Kasumi-1 (cell line): ENCODE data around the gene TRPC6.
"Not testable (repeated sequence)": the region's sequence is repeated elsewhere in the genome, so short reads cannot be mapped to it uniquely, and the experiment has no call there.

ENCODE experiments used
- DNase-seq, 2 experiments: peaks; one replicate each; lab custom pipeline; 2025; lab: John Stamatoyannopoulos, UW

TRPC6 gene

DNA sequence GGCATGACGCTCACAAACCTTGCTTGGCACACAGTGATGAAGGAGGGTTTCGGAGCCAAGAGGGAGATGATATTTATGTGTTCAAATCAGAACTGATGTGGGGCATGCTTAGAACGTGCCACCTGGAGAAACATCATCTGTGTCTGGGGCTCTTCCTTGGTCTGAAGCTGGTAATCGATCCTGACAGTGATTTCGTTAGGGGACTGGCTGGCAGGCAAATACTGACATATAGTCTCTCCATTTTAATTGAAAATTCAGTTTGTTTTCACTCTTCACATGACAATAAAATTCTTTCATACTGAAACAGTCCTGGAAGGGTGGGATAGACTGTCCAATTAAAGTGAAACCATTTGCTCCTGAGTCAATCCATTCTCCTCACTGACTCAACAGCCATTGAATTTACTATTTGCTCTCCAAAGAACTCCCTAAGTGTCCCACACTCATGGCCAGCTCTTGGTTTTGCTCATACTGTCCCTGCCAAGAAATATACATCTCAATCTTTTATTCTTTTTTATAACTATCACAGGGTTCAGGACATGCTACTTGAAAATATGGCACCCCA, 134.8 kb downstream of the TRPC6 start:
- DNase-seq: no peak

DNA sequence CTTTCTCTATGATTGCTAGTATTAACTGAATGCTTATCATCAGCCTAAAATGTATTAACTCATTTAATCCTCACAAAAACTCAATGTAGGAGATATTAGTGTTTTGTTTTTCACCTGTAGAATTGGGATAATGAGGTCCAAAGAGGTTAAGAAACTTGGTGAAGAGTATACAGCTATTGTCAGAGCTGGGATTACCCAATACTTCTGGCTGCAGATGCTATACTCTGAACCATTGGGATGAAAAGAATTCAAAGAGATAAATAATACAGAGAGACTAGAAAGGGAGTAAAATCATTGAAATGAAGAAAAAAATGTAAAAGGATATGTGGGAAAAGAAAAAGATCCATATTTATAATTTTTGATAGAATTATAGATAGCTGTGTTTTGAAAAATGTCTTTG, 137.1 kb downstream of the TRPC6 start:
- DNase-seq: no peak

- DNase-seq: no peak
Measured at GRCh38 chr11:101446238-101446637, 137.6 kb downstream of the TRPC6 start.

DNA sequence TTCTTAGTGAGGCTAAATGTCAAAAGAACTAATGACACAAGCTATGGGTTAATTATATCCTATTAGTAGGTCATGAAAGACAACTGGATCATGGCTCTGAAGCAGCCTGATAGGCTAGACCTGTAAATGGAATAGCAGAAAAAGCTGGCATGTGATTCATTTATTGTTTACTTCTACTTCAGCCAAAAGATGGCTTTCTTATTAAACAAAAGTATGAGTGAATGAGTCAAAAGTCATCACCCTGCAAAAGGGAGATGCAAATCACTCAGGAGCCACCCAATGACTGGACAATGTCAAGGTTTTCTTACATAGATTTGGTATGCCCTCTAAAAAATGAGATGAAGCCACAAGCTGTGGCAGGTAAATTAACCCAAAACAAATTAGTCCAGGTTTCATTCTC, 138.0 kb downstream of the TRPC6 start:
- no peak for DNase-seq

GRCh38 chr11:101444851-101445250, 139.0 kb downstream of the TRPC6 start:
- no peak for DNase-seq

DNA sequence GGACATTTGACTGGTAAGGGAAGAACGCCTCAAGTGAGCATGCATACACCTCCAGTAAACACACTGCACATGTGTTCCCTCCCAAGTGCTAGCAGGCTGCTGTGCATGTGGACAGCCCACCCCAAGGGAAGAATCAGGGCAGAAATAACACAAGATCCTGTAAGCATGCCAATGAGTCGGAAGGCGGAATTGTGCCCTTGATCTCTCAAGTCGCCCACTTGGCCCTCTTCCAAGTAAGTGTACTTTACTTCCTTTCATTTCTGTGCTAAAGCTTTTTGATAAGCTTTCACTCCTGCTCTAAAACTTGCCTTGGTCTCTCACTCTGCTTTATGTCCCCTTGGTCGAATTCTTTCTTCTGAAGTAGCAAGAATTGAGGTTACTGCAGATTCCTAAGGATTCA, 139.6 kb downstream of the TRPC6 start:
- DNase-seq: no peak

GRCh38 chr11:101442936-101443521, 140.8 kb downstream of the TRPC6 start:
- DNase-seq: no peak

GRCh38 chr11:101442171-101442570, 141.6 kb downstream of the TRPC6 start:
- no peak for DNase-seq

DNA sequence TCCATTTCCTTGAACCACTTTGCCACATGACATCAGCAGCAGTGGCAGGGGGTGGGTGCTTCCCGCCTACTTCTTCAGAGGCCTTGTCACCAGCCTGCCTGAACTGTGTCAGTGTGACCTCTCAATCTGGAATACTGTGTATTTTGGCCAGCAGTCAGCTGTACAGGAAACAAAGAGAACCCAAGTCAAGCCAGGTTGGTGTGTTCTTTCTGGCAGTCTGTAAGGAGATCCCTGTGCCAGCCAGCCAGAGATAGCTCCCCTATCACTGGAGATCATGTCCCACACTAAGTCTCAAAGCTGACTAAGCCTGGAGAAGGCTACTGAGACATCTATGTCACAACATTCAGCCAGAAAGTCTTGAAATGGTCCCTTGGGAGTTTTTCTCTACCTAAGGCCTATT, 142.1 kb downstream of the TRPC6 start:
- no peak for DNase-seq

DNA sequence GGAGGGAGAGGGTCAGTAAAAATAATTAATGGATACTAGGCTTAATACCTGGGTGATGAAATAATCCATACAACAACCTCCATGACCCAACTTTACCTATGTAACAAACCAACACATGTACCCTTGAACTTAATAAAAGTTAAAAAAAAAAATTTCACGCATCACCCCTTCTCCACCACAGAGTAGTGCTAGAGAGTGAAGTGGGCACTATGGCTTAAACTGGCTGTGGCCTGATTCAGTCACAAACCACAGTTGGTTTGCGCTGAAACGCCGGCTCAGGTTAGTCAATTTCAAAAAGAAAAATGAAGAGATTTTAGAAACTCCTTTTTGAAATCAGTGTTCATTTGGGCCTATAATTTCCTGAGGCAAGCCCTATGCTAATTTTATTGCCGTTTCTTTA, 144.3 kb downstream of the TRPC6 start:
- DNase-seq: no peak

- DNase-seq: not testable (repeated sequence)
Measured at GRCh38 chr11:101438708-101439107, 145.1 kb downstream of the TRPC6 start.

DNA sequence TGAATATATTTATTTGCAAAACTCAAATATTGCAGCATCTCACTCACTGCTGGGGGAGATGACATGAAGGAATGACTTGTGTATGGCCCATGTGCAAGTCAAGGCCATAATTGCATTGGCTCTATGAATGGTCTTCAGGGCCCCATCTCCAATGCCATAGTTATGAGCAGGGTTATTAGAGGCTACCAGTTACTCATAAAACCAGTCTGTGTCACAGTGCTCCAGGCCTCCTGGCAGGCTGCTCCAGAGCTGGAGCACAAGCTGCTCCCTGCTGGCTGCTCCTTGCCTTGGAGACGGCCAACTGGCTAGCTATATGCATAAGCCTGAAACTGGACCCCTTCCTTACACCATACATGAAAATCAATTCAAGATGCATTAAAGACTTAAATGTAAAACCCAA, 145.7 kb downstream of the TRPC6 start:
- DNase-seq: no peak

GRCh38 chr11:101436511-101437142, 147.2 kb downstream of the TRPC6 start:
- peak; percentile 44 to 65 for DNase-seq

DNA sequence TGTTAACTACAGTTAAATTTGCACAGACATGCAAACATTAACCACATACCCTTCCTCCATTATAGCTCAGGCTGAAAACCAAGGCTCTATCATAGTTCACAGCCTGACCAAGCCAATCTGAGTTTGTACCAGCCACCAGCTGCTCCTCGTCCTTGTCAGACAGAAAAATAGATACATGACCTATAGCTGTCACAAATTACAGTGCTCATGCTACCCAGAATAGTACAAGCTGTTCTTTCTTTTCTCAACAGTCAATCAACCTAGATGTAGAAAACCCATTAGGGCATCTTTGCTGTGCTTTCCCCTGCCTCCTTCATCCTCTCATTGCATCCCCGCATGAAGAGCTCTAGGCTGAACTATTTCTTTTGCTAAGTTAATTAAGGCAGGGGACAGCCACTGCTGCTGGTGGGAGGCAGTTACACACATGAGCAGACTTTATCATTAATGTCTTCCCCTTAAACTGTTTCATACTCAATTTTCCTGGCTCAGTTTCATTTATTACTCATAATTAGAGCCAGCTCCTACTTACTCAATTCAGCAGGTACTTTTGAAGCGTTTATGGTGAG, 148.3 kb downstream of the TRPC6 start:
- no peak for DNase-seq

GRCh38 chr11:101434026-101434643, 149.7 kb downstream of the TRPC6 start:
- DNase-seq: no peak

- no peak for DNase-seq
Measured at GRCh38 chr11:101433151-101433550, 150.7 kb downstream of the TRPC6 start.

DNA sequence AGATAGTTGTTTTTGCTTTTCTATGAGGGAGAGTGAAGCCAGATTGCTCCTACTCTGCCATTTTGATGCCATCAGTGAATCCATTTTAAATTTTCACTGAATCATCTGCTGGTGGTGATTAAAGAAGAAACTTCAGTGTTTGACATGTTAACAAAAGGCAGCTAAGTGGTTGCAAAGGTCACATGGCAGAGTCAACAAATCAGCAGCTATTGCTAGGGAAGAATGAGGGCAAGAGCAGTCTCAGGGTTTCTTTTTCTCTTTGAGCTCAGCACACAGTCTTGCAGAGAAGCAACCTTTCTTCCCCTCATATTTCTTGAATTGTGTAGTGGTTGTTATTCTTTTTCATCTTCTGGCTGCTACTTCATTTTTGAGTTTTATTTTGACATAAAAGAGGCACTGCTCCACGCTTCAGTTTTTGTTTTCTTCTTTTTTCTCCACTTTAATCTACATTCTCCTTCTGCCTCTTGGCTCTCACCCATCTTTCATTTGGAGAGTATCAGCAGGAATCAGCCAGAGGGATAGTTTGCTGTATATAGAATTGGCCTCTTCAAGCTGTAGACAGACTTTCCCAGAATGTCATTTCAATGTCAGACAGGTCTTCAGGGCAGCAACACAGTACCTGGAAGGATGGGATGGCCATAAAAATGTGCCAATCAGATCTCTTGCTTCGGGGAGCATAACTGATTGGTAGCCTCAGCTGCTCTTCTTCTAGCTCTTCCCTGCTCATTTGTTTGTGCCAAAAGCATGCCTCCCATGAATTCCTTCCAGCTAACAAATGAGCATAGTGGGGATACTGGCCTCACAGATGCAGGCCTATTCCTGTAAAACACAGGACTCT, 153.9 kb downstream of the TRPC6 start:
- DNase-seq: no peak

GRCh38 chr11:101428918-101429317, 154.9 kb downstream of the TRPC6 start:
- DNase-seq: peak; percentile 25 to 37

GRCh38 chr11:101407324-101407723, 176.5 kb downstream of the TRPC6 start:
- DNase-seq: no peak
